Measurements from ENCODE around the gene ATOH1. TPM values are rescaled to one million over a fixed set of nuclear protein-coding genes. Genes with fewer than 3 reads are reported as not detected.

ATOH1 gene
- total and polyA plus RNA-seq, 2 of the 13 experiments (the other 11 are each of a cell fraction or from before 2014, with no cell fraction given) = not detected

DNA sequence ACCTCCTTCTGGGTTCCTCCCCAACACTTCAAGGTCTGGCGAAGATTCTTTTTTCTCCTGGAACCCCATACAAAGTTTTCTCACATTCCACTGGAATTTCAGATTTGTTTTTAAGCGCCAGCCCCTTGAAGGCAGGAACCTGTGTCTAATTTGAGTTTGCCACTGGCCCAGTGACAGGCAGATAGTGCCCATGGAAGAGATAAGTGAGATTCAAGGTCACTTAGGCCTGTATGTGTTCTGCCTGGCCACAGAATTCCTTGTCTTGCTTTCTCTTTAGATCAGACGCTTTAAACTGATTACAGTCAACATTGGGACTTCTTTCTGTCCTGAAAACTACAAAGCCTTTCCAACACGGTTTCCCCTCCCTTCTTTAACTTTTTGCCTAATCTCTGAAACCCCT lies 11.2 kb downstream of the ATOH1 start:
- FAIRE-seq (no peak), ATAC-seq (no peak), DNase-seq (ENCODE audit: low spot score) (no peak)
- intact Hi-C loops (cut with micrococcal nuclease; ENCODE audit: unreplicated experiment) = no loop called here
- no TSS peak for BruUV-seq (replicated peaks)
- Histone ChIP-seq H3K9ac (ENCODE audit: insufficient read depth, low read depth, low read length) (no peak overlapping the region), H3K27ac (ENCODE audit: extremely low read length, insufficient read depth, low read length) (no peak overlapping the region), H2AFZ (ENCODE audit: low read length) (no peak overlapping the region), H3K4me3 (replicated peaks in 1 of 3; ENCODE audit: insufficient read depth in 1 of 3, low read depth in 2 of 3, low read length in 3 of 3) (no peak overlapping the region), H3K27me3 (ENCODE audit: control insufficient read depth in 1 of 2, insufficient read depth in 2 of 2, low read length in 2 of 2) (peaks cover 0 to 1% of the 10 kb centered on the region in 2 experiments; a peak in 1 of 5 replicates), H4K20me1 (ENCODE audit: insufficient read depth, low read length) (no peaks in the 10 kb centered on the region), H3K36me3 (replicated peaks in 1 of 2; ENCODE audit: control insufficient read depth in 1 of 2, insufficient read depth in 2 of 2, low read length in 2 of 2) (no peaks in the 10 kb centered on the region), H3K4me2 (ENCODE audit: low read depth, low read length) (no peak overlapping the region), H3K9me3 (ENCODE audit: low read length) (no peaks in the 10 kb centered on the region), H3K79me2 (ENCODE audit: insufficient read depth, low read length) (no peaks in the 10 kb centered on the region), H3K4me1 (ENCODE audit: insufficient read depth, low read length) (peaks cover 12% of the 10 kb centered on the region)
- WGBS (ENCODE audit: low lambda C conversion rate) = 2% methylated on average over 4 of the region's 4 CpGs
- ChIA-PET POLR2A (no interaction called here), CTCF (ENCODE audit: low intra/inter-chr PET ratio, low total read pairs) (no interaction called here)
- in situ Hi-C loops (cut with HindIII; ENCODE audit: extremely low pct_ligation_motif_present, low pct_unique_long_range_greater_than_20kb) = no loop called here
- TF ChIP-seq, protein P1, sequence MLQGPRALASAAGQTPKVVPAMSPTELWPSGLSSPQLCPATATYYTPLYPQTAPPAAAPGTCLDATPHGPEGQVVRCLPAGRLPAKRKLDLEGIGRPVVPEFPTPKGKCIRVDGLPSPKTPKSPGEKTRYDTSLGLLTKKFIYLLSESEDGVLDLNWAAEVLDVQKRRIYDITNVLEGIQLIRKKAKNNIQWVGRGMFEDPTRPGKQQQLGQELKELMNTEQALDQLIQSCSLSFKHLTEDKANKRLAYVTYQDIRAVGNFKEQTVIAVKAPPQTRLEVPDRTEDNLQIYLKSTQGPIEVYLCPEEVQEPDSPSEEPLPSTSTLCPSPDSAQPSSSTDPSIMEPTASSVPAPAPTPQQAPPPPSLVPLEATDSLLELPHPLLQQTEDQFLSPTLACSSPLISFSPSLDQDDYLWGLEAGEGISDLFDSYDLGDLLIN (CRISPR knock-in tag; IDR thresholded peaks at IDR 0.05; ENCODE audit: borderline replicate concordance) = no peak
- TF ChIP-seq PHB2 (IDR thresholded peaks at IDR 0.05; ENCODE audit: partially characterized antibody) (no peak), ZNF652 (CRISPR knock-in tag; IDR thresholded peaks at IDR 0.05; ENCODE audit: borderline replicate concordance, low read depth) (no peak), RAD51 (IDR thresholded peaks at IDR 0.05; ENCODE audit: borderline replicate concordance) (no peak), ZNF264 (CRISPR knock-in tag; IDR thresholded peaks at IDR 0.05) (no peak), RAD21 (CRISPR knock-in tag; IDR thresholded peaks at IDR 0.05) (no peak), NR2C2 (CRISPR knock-in tag; IDR thresholded peaks at IDR 0.05; ENCODE audit: borderline replicate concordance) (no peak), KLF6 (CRISPR knock-in tag; IDR thresholded peaks at IDR 0.05) (no peak), ZNF770 (CRISPR knock-in tag; IDR thresholded peaks at IDR 0.05) (no peak), NCOA5 (CRISPR knock-in tag; IDR thresholded peaks at IDR 0.05) (no peak), ZNF20 (CRISPR knock-in tag; IDR thresholded peaks at IDR 0.05) (no peak), REPIN1 (CRISPR knock-in tag; IDR thresholded peaks at IDR 0.05; ENCODE audit: borderline replicate concordance, low read depth) (no peak)
- TF ChIP-seq, protein P2, sequence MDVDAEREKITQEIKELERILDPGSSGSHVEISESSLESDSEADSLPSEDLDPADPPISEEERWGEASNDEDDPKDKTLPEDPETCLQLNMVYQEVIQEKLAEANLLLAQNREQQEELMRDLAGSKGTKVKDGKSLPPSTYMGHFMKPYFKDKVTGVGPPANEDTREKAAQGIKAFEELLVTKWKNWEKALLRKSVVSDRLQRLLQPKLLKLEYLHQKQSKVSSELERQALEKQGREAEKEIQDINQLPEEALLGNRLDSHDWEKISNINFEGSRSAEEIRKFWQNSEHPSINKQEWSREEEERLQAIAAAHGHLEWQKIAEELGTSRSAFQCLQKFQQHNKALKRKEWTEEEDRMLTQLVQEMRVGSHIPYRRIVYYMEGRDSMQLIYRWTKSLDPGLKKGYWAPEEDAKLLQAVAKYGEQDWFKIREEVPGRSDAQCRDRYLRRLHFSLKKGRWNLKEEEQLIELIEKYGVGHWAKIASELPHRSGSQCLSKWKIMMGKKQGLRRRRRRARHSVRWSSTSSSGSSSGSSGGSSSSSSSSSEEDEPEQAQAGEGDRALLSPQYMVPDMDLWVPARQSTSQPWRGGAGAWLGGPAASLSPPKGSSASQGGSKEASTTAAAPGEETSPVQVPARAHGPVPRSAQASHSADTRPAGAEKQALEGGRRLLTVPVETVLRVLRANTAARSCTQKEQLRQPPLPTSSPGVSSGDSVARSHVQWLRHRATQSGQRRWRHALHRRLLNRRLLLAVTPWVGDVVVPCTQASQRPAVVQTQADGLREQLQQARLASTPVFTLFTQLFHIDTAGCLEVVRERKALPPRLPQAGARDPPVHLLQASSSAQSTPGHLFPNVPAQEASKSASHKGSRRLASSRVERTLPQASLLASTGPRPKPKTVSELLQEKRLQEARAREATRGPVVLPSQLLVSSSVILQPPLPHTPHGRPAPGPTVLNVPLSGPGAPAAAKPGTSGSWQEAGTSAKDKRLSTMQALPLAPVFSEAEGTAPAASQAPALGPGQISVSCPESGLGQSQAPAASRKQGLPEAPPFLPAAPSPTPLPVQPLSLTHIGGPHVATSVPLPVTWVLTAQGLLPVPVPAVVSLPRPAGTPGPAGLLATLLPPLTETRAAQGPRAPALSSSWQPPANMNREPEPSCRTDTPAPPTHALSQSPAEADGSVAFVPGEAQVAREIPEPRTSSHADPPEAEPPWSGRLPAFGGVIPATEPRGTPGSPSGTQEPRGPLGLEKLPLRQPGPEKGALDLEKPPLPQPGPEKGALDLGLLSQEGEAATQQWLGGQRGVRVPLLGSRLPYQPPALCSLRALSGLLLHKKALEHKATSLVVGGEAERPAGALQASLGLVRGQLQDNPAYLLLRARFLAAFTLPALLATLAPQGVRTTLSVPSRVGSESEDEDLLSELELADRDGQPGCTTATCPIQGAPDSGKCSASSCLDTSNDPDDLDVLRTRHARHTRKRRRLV (CRISPR knock-in tag; IDR thresholded peaks at IDR 0.05) = no peak
- TF ChIP-seq, protein P3, sequence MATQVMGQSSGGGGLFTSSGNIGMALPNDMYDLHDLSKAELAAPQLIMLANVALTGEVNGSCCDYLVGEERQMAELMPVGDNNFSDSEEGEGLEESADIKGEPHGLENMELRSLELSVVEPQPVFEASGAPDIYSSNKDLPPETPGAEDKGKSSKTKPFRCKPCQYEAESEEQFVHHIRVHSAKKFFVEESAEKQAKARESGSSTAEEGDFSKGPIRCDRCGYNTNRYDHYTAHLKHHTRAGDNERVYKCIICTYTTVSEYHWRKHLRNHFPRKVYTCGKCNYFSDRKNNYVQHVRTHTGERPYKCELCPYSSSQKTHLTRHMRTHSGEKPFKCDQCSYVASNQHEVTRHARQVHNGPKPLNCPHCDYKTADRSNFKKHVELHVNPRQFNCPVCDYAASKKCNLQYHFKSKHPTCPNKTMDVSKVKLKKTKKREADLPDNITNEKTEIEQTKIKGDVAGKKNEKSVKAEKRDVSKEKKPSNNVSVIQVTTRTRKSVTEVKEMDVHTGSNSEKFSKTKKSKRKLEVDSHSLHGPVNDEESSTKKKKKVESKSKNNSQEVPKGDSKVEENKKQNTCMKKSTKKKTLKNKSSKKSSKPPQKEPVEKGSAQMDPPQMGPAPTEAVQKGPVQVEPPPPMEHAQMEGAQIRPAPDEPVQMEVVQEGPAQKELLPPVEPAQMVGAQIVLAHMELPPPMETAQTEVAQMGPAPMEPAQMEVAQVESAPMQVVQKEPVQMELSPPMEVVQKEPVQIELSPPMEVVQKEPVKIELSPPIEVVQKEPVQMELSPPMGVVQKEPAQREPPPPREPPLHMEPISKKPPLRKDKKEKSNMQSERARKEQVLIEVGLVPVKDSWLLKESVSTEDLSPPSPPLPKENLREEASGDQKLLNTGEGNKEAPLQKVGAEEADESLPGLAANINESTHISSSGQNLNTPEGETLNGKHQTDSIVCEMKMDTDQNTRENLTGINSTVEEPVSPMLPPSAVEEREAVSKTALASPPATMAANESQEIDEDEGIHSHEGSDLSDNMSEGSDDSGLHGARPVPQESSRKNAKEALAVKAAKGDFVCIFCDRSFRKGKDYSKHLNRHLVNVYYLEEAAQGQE (IDR thresholded peaks at IDR 0.05; ENCODE audit: borderline replicate concordance in 1 of 2, low read depth in 1 of 2, low read length in 2 of 2) = no peak

All from HepG2 (cell line).